BLaER1 (cell line): Measurements from ENCODE around the gene ADAM21.

Experiments used
- H3K27ac ChIP-seq: shearing (Covaris generic); formaldehyde crosslinking; 2 replicates; pipeline ENCODE4 v1.8.1; 2022
- H3K27me3 ChIP-seq: shearing (Covaris generic); formaldehyde crosslinking; 2 replicates; pipeline ENCODE4 v1.8.1; 2022
- H3K36me3 ChIP-seq: shearing (Covaris generic); formaldehyde crosslinking; 2 replicates; pipeline ENCODE4 v1.8.1; 2022
- H3K4me1 ChIP-seq: shearing (Covaris generic); formaldehyde crosslinking; 2 replicates; pipeline ENCODE4 v1.8.1; 2022
- H3K4me2 ChIP-seq: shearing (Covaris generic); formaldehyde crosslinking; 2 replicates; pipeline ENCODE4 v1.8.1; 2022
- H3K4me3 ChIP-seq: shearing (Covaris generic); formaldehyde crosslinking; 2 replicates; pipeline ENCODE4 v1.8.1; 2022
- H3K9ac ChIP-seq: shearing (Covaris generic); formaldehyde crosslinking; 2 replicates; pipeline ENCODE4 v1.8.1; 2022
- H3K9me3 ChIP-seq: shearing (Covaris generic); formaldehyde crosslinking; 2 replicates; pipeline ENCODE4 v1.8.1; 2022
- H4K20me1 ChIP-seq: shearing (Covaris generic); formaldehyde crosslinking; 2 replicates; pipeline ENCODE4 v1.8.1; 2022
- Cebpa-rat ChIP-seq: shearing (Covaris generic); IDR thresholded peaks from 2 replicates; pipeline ENCODE4 v1.8.1; 2022

The ADAM21 gene

DNA sequence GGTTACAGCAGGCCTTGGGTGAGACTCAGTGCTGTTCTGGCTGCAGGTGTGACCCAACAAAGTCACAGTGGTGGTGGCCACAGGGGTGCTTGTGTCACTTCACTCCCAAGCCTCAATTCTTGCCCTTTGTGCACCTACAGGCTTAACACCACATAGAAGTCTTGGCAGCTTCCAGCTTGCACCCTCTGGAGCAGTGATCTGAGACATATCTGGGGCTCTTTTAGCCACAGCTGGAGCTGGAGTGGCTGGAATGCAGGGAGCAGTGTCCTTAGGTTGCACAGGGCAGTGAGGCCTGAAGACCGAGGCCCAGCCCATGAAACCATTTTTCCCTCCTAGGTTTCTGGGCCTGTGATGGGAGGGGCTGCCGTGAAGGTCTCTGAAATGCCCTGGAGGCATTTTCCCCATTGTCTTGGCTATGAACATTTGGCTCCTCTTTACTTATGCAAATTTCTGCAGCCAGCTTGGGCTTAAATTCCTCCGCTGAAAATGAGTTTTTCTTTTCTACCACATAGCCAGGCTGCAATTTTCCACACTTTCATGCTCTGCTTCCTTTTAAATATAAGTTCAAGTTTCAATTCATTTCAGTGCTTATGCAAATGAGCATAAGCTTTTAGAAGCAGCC is 37.7 kb downstream of the ADAM21 start:
- Histone ChIP-seq H4K20me1 (no peaks in the 10 kb centered on the region), H3K9ac (no peak overlapping the region), H3K27ac (no peak overlapping the region), H3K4me1 (no peaks in the 10 kb centered on the region), H3K4me3 (no peak overlapping the region), H3K9me3 (peaks cover 53% of the 10 kb centered on the region), H3K27me3 (no peaks in the 10 kb centered on the region), H3K4me2 (no peak overlapping the region), H3K36me3 (peaks cover 32% of the 10 kb centered on the region)
- no peak for TF ChIP-seq Cebpa-rat

DNA sequence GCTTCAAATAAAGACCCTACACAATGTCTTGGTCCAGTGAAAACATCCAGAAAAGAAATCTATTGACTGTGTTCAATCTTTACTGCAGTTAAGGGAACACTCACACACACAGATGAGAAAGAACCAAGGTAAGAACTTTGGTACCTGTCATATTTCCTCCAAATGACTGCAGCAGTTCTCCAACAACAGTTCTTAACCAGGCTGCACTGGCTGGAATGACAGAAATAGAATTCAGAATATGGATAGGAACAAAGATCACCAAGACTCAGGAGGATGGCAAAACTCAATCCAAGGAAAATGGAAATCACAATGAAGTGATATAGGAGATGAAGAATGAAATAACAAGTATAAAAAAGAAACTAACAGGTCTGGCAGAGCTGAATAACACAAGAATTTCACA is 46.2 kb downstream of the ADAM21 start:
- H3K27ac ChIP-seq, result no peak overlapping the region
- no peak overlapping the region for H3K4me3 ChIP-seq
- no peak overlapping the region for H3K9ac ChIP-seq
- no peak for TF ChIP-seq Cebpa-rat
- H3K36me3 ChIP-seq, result no peaks in the 10 kb centered on the region
- no peaks in the 10 kb centered on the region for H4K20me1 ChIP-seq
- H3K4me2 ChIP-seq, result no peak overlapping the region
- no peaks in the 10 kb centered on the region for H3K4me1 ChIP-seq
- H3K9me3 ChIP-seq, result peaks cover 15% of the 10 kb centered on the region
- no peaks in the 10 kb centered on the region for H3K27me3 ChIP-seq
